HL-60 (cell line): Measurements from ENCODE around the gene B9D1.
"Not testable (repeated sequence)": the region's sequence is repeated elsewhere in the genome, so short reads cannot be mapped to it uniquely, and the experiment has no call there.

Source experiments
- DNase-seq, 2 experiments: peaks; one replicate each; pipeline ENCODE4 v3.0.0-alpha.2; 2010 to 2020; ENCODE audit warnings: low read depth in 1 of 2, low spot score in 1 of 2
- H3K27ac ChIP-seq: fragments of 250-450 bp; sonication (Bioruptor Pico); replicated peaks from 2 replicates; pipeline ENCODE4 v1.5.1; 2020; ENCODE audit warnings: mild to moderate bottlenecking, moderate library complexity
- H3K27me3 ChIP-seq: fragments of 250-450 bp; sonication (Bioruptor Pico); 2 replicates; pipeline ENCODE4 v1.5.1; 2021; ENCODE audit warnings: mild to moderate bottlenecking, moderate library complexity; ENCODE audit not compliant: insufficient read depth, poor library complexity, severe bottlenecking
- H3K4me3 ChIP-seq: replicated peaks from 2 replicates; pipeline ENCODE4 v1.5.1; 2011; ENCODE audit warnings: mild to moderate bottlenecking, control low read depth, low read length; ENCODE audit not compliant: insufficient read depth
- GABPA ChIP-seq: IDR thresholded peaks from 2 replicates; pipeline ENCODE4 v1.6.1; 2012; ENCODE audit warnings: low read depth
- POLR2AphosphoS5 ChIP-seq: IDR thresholded peaks from 2 replicates; pipeline ENCODE4 v1.6.1; 2012; ENCODE audit warnings: low read depth
- SPI1 ChIP-seq: IDR thresholded peaks from 2 replicates; pipeline ENCODE4 v1.6.1; 2012; ENCODE audit warnings: low read depth, mild to moderate bottlenecking, borderline replicate concordance
- TF ChIP-seq, protein P1 (sequence below): IDR thresholded peaks from 2 replicates; pipeline ENCODE4 v1.6.1; 2012; ENCODE audit warnings: low read depth; ENCODE audit not compliant: insufficient replicate concordance
- TF ChIP-seq, protein P2 (sequence below): IDR thresholded peaks from one replicate; pipeline ENCODE4 v1.5.1; 2011; ENCODE audit warnings: low read length, control low read depth, inconsistent platforms; ENCODE audit not compliant: insufficient read depth

The B9D1 gene

DNA sequence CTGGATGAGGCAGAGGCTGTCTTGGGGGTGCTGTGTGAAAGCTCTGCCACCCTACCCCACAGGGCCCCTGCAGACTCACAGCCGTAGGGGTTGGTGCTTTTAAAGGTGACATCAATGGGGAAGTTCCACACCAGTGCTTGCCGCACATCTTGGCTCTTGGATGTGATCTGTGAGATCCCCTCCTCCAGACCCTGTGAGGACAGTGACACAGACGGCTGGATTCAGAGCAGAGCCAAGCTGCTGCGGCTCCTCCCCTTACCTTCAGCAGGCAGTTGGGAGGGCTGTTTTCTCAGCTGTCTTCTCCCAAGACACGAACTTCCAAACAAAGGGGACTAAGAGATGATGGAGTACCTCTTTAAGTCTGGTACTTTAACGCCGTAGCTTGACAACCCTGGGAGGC lies 4.8 kb downstream of the B9D1 start:
- DNase-seq: no peak
- H3K4me3 ChIP-seq: no peak overlapping the region
- TF ChIP-seq GABPA (no peak), SPI1 (no peak), POLR2AphosphoS5 (no peak)
- TF ChIP-seq, protein P1, sequence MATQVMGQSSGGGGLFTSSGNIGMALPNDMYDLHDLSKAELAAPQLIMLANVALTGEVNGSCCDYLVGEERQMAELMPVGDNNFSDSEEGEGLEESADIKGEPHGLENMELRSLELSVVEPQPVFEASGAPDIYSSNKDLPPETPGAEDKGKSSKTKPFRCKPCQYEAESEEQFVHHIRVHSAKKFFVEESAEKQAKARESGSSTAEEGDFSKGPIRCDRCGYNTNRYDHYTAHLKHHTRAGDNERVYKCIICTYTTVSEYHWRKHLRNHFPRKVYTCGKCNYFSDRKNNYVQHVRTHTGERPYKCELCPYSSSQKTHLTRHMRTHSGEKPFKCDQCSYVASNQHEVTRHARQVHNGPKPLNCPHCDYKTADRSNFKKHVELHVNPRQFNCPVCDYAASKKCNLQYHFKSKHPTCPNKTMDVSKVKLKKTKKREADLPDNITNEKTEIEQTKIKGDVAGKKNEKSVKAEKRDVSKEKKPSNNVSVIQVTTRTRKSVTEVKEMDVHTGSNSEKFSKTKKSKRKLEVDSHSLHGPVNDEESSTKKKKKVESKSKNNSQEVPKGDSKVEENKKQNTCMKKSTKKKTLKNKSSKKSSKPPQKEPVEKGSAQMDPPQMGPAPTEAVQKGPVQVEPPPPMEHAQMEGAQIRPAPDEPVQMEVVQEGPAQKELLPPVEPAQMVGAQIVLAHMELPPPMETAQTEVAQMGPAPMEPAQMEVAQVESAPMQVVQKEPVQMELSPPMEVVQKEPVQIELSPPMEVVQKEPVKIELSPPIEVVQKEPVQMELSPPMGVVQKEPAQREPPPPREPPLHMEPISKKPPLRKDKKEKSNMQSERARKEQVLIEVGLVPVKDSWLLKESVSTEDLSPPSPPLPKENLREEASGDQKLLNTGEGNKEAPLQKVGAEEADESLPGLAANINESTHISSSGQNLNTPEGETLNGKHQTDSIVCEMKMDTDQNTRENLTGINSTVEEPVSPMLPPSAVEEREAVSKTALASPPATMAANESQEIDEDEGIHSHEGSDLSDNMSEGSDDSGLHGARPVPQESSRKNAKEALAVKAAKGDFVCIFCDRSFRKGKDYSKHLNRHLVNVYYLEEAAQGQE: no peak
- TF ChIP-seq, protein P2, sequence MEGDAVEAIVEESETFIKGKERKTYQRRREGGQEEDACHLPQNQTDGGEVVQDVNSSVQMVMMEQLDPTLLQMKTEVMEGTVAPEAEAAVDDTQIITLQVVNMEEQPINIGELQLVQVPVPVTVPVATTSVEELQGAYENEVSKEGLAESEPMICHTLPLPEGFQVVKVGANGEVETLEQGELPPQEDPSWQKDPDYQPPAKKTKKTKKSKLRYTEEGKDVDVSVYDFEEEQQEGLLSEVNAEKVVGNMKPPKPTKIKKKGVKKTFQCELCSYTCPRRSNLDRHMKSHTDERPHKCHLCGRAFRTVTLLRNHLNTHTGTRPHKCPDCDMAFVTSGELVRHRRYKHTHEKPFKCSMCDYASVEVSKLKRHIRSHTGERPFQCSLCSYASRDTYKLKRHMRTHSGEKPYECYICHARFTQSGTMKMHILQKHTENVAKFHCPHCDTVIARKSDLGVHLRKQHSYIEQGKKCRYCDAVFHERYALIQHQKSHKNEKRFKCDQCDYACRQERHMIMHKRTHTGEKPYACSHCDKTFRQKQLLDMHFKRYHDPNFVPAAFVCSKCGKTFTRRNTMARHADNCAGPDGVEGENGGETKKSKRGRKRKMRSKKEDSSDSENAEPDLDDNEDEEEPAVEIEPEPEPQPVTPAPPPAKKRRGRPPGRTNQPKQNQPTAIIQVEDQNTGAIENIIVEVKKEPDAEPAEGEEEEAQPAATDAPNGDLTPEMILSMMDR: no peak
- no peak overlapping the region for H3K27ac ChIP-seq
- H3K27me3 ChIP-seq: no peaks in the 10 kb centered on the region

DNA sequence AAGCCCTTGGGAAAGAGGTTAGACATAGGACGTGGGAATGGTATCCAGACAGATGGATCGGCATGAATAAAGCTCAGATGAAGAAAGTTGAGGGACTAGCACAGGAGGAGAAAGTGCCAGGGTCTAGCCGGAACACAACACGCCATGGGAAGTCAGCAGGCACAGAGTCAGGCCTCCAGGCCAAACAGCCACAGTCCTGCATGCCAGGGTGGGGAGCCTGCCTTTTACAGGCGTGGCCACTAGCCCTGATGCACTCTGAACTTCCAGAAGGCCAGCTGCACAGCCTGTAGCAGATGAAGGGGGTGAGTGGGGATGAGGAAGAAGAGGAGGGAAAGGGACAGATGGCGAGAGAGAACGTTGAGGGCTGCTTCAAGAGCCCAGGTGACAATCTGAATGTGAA lies 5.2 kb downstream of the B9D1 start:
- no peak overlapping the region for H3K27ac ChIP-seq
- no peak overlapping the region for H3K4me3 ChIP-seq
- TF ChIP-seq GABPA: no peak
- TF ChIP-seq, protein P1: no peak
- TF ChIP-seq, protein P2: no peak
- no peak for TF ChIP-seq POLR2AphosphoS5
- TF ChIP-seq SPI1: no peak
- no peaks in the 10 kb centered on the region for H3K27me3 ChIP-seq
- no peak for DNase-seq

GRCh38 chr17:19354748-19355147 lies 7.8 kb downstream of the B9D1 start:
- DNase-seq: no peak
- H3K27me3 ChIP-seq: no peaks in the 10 kb centered on the region
- no peak overlapping the region for H3K27ac ChIP-seq
- no peak overlapping the region for H3K4me3 ChIP-seq
- TF ChIP-seq SPI1: no peak
- TF ChIP-seq, protein P1: no peak

DNA sequence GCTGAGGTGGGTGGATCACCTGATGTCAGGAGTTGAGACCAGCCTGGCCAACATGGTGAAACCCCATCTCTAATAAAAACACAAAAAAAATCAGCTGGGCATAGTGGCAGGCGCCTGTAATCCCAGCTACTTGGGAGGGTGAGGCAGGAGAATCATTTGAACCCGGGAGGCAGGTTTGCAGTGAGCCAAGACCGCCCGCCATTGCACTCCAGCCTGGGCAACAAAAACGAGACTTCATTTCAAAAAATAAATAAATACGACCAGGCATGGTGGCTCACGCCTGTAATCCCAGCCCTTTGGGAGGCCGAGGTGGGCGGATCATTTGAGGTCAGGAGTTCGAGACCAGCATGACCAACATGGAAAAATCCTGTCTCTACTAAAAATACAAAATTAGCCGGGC lies 9.1 kb downstream of the B9D1 start:
- not testable (repeated sequence) for H3K27me3 ChIP-seq, DNase-seq, H3K4me3 ChIP-seq

More for the DNA sequence above, 9.1 kb downstream of the B9D1 start:
- H3K27ac ChIP-seq: not testable (repeated sequence)
